HEK293 (cell line): ENCODE results near the gene SUV39H2.

ENCODE experiments used
- ZFP41 ChIP-seq: fragments of 450-650 bp; formaldehyde crosslinking; IDR thresholded peaks from 2 replicates; pipeline ENCODE4 v1.5.1; 2016; ENCODE audit warnings: missing biosample characterization, missing genetic modification characterization, borderline replicate concordance
- ZNF169 ChIP-seq: fragments of 450-650 bp; formaldehyde crosslinking; IDR thresholded peaks from 2 replicates; pipeline ENCODE4 v1.5.1; 2016; ENCODE audit warnings: missing biosample characterization, missing genetic modification characterization
- ZNF184 ChIP-seq: fragments of 450-650 bp; IDR thresholded peaks from 2 replicates; pipeline ENCODE4 v1.5.1; 2018; ENCODE audit warnings: missing biosample characterization, mild to moderate bottlenecking, missing genetic modification characterization
- ZNF24 ChIP-seq: fragments of 450-650 bp; formaldehyde crosslinking; IDR thresholded peaks from 2 replicates; pipeline ENCODE4 v1.5.1; 2016; ENCODE audit warnings: missing biosample characterization, missing genetic modification characterization
- ZNF274 ChIP-seq, 2 experiments: fragments of 200-500 bp in 1 of 2; fragments of 450-650 bp in 1 of 2; sonication (Bioruptor generic) in 1 of 2; formaldehyde crosslinking in 1 of 2; IDR thresholded peaks; 2 replicates each; pipeline versions ENCODE4 v1.5.1 to v1.6.1; 2014 to 2016; ENCODE audit warnings: borderline replicate concordance in 1 of 2, inconsistent platforms in 1 of 2, low read length in 1 of 2, missing biosample characterization in 1 of 2, missing genetic modification characterization in 1 of 2
- TF ChIP-seq, protein P1 (sequence below): fragments of 450-650 bp; formaldehyde crosslinking; IDR thresholded peaks from 2 replicates; pipeline ENCODE4 v1.5.1; 2016; ENCODE audit warnings: missing biosample characterization, missing genetic modification characterization
- TF ChIP-seq, protein P2 (sequence below): fragments of 450-650 bp; formaldehyde crosslinking; IDR thresholded peaks from 2 replicates; pipeline ENCODE4 v1.5.1; 2016; ENCODE audit warnings: missing biosample characterization, missing genetic modification characterization, low read depth
- TF ChIP-seq, protein P3 (sequence below): fragments of 450-650 bp; formaldehyde crosslinking; IDR thresholded peaks from 2 replicates; pipeline ENCODE4 v1.5.1; 2016; ENCODE audit warnings: missing biosample characterization, missing genetic modification characterization

DNA sequence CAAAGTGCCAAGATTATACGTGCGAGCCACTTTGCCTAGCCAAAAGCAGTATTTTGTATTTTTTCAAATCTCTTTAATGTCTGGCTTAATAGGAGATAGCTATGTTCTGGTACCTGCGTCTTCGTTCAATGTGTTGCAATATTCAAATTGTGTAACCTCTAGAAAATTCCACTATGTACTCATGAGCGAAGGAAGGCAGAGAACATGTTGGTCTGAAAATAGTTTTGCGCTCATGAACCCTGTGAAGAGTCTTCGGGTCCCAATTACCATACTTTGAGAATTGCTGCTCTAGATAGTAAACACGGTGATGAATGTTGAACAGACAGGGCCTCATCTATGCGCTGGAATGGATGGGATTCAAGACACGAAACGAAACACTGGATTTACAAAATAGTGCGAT is 2.7 kb upstream of the SUV39H2 start:
- TF ChIP-seq, protein P1, sequence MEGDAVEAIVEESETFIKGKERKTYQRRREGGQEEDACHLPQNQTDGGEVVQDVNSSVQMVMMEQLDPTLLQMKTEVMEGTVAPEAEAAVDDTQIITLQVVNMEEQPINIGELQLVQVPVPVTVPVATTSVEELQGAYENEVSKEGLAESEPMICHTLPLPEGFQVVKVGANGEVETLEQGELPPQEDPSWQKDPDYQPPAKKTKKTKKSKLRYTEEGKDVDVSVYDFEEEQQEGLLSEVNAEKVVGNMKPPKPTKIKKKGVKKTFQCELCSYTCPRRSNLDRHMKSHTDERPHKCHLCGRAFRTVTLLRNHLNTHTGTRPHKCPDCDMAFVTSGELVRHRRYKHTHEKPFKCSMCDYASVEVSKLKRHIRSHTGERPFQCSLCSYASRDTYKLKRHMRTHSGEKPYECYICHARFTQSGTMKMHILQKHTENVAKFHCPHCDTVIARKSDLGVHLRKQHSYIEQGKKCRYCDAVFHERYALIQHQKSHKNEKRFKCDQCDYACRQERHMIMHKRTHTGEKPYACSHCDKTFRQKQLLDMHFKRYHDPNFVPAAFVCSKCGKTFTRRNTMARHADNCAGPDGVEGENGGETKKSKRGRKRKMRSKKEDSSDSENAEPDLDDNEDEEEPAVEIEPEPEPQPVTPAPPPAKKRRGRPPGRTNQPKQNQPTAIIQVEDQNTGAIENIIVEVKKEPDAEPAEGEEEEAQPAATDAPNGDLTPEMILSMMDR (tag by site-specific recombination), result no peak
- TF ChIP-seq, protein P2, sequence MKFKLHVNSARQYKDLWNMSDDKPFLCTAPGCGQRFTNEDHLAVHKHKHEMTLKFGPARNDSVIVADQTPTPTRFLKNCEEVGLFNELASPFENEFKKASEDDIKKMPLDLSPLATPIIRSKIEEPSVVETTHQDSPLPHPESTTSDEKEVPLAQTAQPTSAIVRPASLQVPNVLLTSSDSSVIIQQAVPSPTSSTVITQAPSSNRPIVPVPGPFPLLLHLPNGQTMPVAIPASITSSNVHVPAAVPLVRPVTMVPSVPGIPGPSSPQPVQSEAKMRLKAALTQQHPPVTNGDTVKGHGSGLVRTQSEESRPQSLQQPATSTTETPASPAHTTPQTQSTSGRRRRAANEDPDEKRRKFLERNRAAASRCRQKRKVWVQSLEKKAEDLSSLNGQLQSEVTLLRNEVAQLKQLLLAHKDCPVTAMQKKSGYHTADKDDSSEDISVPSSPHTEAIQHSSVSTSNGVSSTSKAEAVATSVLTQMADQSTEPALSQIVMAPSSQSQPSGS (tag by site-specific recombination), result no peak
- TF ChIP-seq ZNF169 (tag by site-specific recombination) (no peak), ZNF24 (no peak), ZNF184 (tag by site-specific recombination) (no peak), ZFP41 (tag by site-specific recombination) (no peak), ZNF274 (IDR thresholded peaks at IDR 0.05; ENCODE audit: low read length) (no peak), ZNF274 (tag by site-specific recombination; IDR thresholded peaks at IDR 0.05; ENCODE audit: borderline replicate concordance) (no peak)
- TF ChIP-seq, protein P3, sequence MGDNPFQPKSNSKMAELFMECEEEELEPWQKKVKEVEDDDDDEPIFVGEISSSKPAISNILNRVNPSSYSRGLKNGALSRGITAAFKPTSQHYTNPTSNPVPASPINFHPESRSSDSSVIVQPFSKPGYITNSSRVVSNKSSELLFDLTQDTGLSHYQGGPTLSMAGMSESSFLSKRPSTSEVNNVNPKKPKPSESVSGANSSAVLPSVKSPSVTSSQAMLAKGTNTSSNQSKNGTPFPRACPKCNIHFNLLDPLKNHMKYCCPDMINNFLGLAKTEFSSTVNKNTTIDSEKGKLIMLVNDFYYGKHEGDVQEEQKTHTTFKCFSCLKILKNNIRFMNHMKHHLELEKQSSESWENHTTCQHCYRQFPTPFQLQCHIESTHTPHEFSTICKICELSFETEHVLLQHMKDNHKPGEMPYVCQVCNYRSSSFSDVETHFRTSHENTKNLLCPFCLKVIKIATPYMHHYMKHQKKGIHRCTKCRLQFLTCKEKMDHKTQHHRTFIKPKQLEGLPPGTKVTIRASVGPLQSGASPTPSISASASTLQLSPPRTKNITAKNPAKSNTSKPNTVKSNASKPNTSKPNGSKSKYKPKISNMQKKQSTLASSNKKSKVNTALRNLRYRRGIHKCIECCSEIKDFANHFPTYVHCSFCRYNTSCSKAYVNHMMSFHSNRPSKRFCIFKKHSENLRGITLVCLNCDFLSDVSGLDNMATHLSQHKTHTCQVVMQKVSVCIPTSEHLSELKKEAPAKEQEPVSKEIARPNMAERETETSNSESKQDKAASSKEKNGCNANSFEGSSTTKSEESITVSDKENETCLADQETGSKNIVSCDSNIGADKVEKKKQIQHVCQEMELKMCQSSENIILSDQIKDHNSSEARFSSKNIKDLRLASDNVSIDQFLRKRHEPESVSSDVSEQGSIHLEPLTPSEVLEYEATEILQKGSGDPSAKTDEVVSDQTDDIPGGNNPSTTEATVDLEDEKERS (tag by site-specific recombination), result no peak
